MCF 10A (cell line): Measurements from ENCODE around the gene DHODH. TPM values are rescaled to one million over a fixed set of nuclear protein-coding genes. Genes with fewer than 3 reads are reported as not detected.

Source experiments
- BruUV-seq: library from RNA; stranded (reverse); fragments of 400-500 nt; replicated peaks from 2 replicates; lab custom pipeline; 2021; lab: Mats Ljungman, UMichigan
- CTCF ChIA-PET: fragments of 300-600 bp; sonication (Branson Sonifier 250); formaldehyde crosslinking; extraction: SDS; loops from one replicate; lab custom pipeline; 2021; ENCODE audit warnings: antibody characterized with exemption, inconsistent platforms; lab: Yijun Ruan, JAX
- POLR2A ChIA-PET: fragments of 300-600, 350-650 bp; sonication (Branson Sonifier 250); formaldehyde crosslinking; extraction: SDS; loops from one replicate; lab custom pipeline; 2020; ENCODE audit warnings: antibody characterized with exemption, inconsistent platforms; lab: Yijun Ruan, JAX
- DNase-seq: peaks from one replicate; pipeline ENCODE4 v3.0.0-alpha.2; 2018; ENCODE audit not compliant: unreplicated experiment
- H3K27ac Mint-ChIP-seq: one replicate; pipeline ENCODE4 v1.8.0; 2022; ENCODE audit warnings: mild to moderate bottlenecking, low read depth, mixed read lengths; ENCODE audit not compliant: unreplicated experiment
- H3K27me3 Mint-ChIP-seq: one replicate; pipeline ENCODE4 v1.8.0; 2022; ENCODE audit warnings: mixed read lengths; ENCODE audit not compliant: insufficient read depth, unreplicated experiment
- H3K36me3 Mint-ChIP-seq: one replicate; pipeline ENCODE4 v1.8.0; 2022; ENCODE audit warnings: mild to moderate bottlenecking, moderate library complexity, mixed read lengths; ENCODE audit not compliant: insufficient read depth, unreplicated experiment
- H3K4me1 Mint-ChIP-seq: one replicate; pipeline ENCODE4 v1.8.0; 2022; ENCODE audit warnings: mixed read lengths; ENCODE audit not compliant: insufficient read depth, unreplicated experiment
- H3K4me3 Mint-ChIP-seq: one replicate; pipeline ENCODE4 v1.8.0; 2022; ENCODE audit warnings: mild to moderate bottlenecking, moderate library complexity, mixed read lengths; ENCODE audit not compliant: unreplicated experiment
- H3K9me3 Mint-ChIP-seq: one replicate; pipeline ENCODE4 v1.8.0; 2022; ENCODE audit warnings: mixed read lengths; ENCODE audit not compliant: unreplicated experiment
- intact Hi-C: fragments of 100-400 bp; cut with micrococcal nuclease; formaldehyde crosslinking; loops from 2 replicates; pipeline ENCODE4 v1.14.1; 2022
- total RNA-seq: library from RNA; stranded (reverse); gene quantifications from 2 replicates; pipeline ENCODE4 v1.2.3, GENCODE V29; 2022
- TF ChIP-seq, protein P1 (sequence below): fragments of 200-600 bp; IDR thresholded peaks from one replicate; pipeline ENCODE4 v1.8.0; 2022; ENCODE audit warnings: antibody characterized with exemption, mild to moderate bottlenecking; ENCODE audit not compliant: unreplicated experiment

Gene DHODH
- total RNA-seq, 1 experiment from 2014 or later: 13.5 TPM

DNA sequence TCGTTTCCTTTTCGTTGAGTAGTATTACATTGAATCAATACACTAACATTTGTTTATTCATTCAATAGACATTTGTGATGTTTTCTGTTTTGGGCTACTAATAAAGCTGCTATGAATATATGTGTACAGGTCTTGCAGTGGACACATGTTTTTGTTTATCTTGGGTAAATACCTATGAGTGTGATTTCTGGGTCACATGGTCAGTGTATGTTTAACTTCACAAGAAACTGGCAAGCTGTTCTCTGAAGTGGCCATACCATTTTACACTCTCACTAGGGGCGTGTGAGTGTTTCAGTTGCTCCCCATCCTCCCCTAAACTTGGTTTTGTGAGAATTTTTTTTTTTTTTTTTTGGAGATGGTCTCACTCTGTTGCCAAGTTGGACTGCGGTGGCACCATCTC, 43.3 kb upstream of the DHODH start:
- no peak overlapping the region for H3K27ac Mint-ChIP-seq
- BruUV-seq: no TSS peak
- H3K27me3 Mint-ChIP-seq: peaks cover under 1% of the 10 kb centered on the region
- no peak for DNase-seq
- H3K36me3 Mint-ChIP-seq: no peaks in the 10 kb centered on the region
- no peaks in the 10 kb centered on the region for H3K9me3 Mint-ChIP-seq
- no peak overlapping the region for H3K4me3 Mint-ChIP-seq
- TF ChIP-seq, protein P1, sequence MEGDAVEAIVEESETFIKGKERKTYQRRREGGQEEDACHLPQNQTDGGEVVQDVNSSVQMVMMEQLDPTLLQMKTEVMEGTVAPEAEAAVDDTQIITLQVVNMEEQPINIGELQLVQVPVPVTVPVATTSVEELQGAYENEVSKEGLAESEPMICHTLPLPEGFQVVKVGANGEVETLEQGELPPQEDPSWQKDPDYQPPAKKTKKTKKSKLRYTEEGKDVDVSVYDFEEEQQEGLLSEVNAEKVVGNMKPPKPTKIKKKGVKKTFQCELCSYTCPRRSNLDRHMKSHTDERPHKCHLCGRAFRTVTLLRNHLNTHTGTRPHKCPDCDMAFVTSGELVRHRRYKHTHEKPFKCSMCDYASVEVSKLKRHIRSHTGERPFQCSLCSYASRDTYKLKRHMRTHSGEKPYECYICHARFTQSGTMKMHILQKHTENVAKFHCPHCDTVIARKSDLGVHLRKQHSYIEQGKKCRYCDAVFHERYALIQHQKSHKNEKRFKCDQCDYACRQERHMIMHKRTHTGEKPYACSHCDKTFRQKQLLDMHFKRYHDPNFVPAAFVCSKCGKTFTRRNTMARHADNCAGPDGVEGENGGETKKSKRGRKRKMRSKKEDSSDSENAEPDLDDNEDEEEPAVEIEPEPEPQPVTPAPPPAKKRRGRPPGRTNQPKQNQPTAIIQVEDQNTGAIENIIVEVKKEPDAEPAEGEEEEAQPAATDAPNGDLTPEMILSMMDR: no peak
- intact Hi-C loops: loop anchor here (10.0 kb wide), 2 partner anchors 220 to 550 kb away; no protein-coding TSS in a partner anchor
- POLR2A ChIA-PET: no interaction called here
- H3K4me1 Mint-ChIP-seq: no peaks in the 10 kb centered on the region
- CTCF ChIA-PET: interaction anchor here (0.7 kb wide), 1 partner anchor 176 kb away, joined by 3 read pairs; no protein-coding TSS in a partner anchor

DNA sequence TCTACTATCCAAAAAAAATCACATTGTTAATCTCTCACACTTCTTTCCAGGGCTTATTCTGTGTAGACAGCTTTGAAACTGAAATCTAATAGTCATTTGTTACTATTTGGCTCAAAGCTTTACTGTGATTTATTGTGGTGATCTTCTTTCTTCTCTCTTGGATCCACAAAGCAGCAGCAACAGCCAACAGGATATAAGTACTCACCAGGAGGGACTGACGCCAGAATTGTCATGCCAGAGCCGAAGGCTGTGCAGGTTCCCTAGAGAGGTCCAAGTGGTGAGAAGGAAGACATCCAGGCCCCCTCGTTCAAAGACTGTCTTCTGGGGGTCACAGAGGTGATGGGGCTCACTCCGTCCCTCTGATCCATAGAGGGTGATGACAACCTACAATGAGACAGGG, 41.6 kb upstream of the DHODH start:
- no peak for DNase-seq
- Mint-ChIP-seq H3K4me1 (no peaks in the 10 kb centered on the region), H3K27me3 (no peaks in the 10 kb centered on the region), H3K27ac (no peak overlapping the region), H3K4me3 (no peak overlapping the region), H3K36me3 (no peaks in the 10 kb centered on the region), H3K9me3 (no peaks in the 10 kb centered on the region)
- TF ChIP-seq, protein P1: no peak
- intact Hi-C loops: loop anchor here (10.0 kb wide), 2 partner anchors 222 to 552 kb away; no protein-coding TSS in a partner anchor
- POLR2A ChIA-PET: no interaction called here
- CTCF ChIA-PET: interaction anchor here (0.5 kb wide), 1 partner anchor 866 kb away, joined by 3 read pairs; no protein-coding TSS in a partner anchor
- BruUV-seq: no TSS peak

DNA sequence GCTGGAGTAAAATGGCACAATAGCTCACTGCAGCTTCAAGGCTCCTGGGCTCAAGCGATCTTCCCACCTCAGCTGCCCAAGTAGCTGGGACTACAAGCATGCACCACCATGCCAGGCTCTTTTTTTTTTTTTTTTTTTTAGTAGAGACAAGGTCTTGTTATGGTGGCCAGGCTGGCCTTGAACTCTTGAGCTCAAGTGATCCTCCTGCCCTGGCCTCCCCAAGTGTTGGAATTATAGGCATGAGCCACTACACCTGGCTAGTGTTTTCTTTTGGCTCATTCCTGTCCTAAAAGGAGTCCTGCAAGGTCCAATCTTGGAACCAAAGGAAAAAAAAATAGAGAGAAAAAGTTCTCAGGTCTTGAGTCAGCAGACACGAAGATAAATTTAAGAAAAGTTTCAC, 39.2 kb upstream of the DHODH start:
- no TSS peak for BruUV-seq
- intact Hi-C loops: loop anchor here (10.0 kb wide), 2 partner anchors 225 to 555 kb away; no protein-coding TSS in a partner anchor
- no peak for DNase-seq
- Mint-ChIP-seq H3K4me3 (no peak overlapping the region), H3K36me3 (no peaks in the 10 kb centered on the region), H3K27ac (no peak overlapping the region), H3K4me1 (no peaks in the 10 kb centered on the region), H3K27me3 (no peaks in the 10 kb centered on the region), H3K9me3 (no peaks in the 10 kb centered on the region)
- ChIA-PET POLR2A (interaction anchor here (0.6 kb wide), 1 partner anchor 643 kb away, joined by 5 read pairs; no protein-coding TSS in a partner anchor), CTCF (no interaction called here)
- TF ChIP-seq, protein P1: no peak

DNA sequence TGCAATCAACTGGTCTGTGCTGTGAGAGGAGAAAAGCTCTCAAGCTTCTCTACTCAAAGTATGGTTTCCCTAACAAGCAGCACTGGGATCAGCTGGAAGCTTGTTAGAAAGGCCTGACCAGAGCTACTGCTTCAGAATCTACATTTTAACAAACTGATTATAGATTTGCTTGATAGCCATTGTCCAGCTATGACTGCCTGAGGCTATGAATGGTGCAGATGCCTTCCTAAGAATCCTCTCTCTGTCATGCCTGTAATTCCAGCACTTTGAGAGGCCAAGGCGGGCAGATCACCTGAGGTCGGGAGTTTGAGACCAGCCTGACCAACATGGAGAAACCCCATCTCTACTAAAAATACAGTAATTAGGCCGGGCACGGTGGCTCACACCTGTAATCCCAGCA, 37.0 kb upstream of the DHODH start:
- Mint-ChIP-seq H3K27ac (no peak overlapping the region), H3K9me3 (no peaks in the 10 kb centered on the region), H3K4me1 (no peaks in the 10 kb centered on the region), H3K27me3 (no peaks in the 10 kb centered on the region), H3K36me3 (no peaks in the 10 kb centered on the region), H3K4me3 (no peak overlapping the region)
- DNase-seq: no peak
- ChIA-PET POLR2A (interaction anchor here (0.7 kb wide), 1 partner anchor 403 kb away, joined by 3 read pairs; no protein-coding TSS in a partner anchor), CTCF (interaction anchor here (2.1 kb wide), 1 partner anchor 10 kb away, joined by 11 read pairs; no protein-coding TSS in a partner anchor)
- intact Hi-C loops: no loop called here
- TF ChIP-seq, protein P1: no peak
- no TSS peak for BruUV-seq
